HG02943 (cell line): ENCODE results near the gene GLB1L2.

Source experiments
- ATAC-seq: cut with Tn5 transposase; IDR thresholded peaks from one replicate; pipeline ENCODE4 v1.9.1; 2021; ENCODE audit warnings: mild to moderate bottlenecking, low read depth, moderate library complexity; ENCODE audit not compliant: unreplicated experiment

The GLB1L2 gene

GRCh38 chr11:134416726-134417125, 84.9 kb downstream of the GLB1L2 start:
- ATAC-seq: no peak

GRCh38 chr11:134417871-134418840, 86.4 kb downstream of the GLB1L2 start:
- no peak for ATAC-seq

- no peak for ATAC-seq
Observed at GRCh38 chr11:134423106-134423505, 91.3 kb downstream of the GLB1L2 start.

- ATAC-seq: no peak
Observed at GRCh38 chr11:134425413-134425812, 93.6 kb downstream of the GLB1L2 start.
